ENCODE data around the gene RNF5. TPM values are rescaled to one million over a fixed set of nuclear protein-coding genes. Genes with fewer than 3 reads are reported as not detected.
"Not testable (repeated sequence)": the region's sequence is repeated elsewhere in the genome, so short reads cannot be mapped to it uniquely, and the experiment has no call there.

Gene RNF5
- total RNA-seq, 1 donor from 2014 or later = 79.9 TPM

DNA sequence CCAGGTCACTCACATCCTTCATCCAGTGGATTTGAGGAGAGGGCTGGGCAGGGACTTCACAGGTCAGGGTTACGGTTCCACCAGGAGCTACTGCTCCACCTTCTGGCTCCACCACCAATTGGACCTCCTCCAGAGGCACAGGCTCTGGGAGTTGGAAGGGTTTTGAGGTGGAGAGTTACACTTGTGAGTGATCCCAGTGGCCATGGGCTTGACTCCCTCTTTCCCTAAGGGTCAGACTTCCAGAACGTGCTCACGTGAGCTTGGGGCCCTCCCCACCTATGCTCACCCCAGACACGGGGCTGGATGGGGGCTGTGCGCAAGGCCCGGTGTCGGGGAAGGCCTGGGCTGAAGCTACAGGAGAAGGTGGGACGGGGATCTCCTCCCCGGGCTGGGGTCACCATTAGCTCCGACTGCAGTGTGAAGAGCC, 4.4 kb downstream of the RNF5 start:
- TF ChIP-seq CTCF (conservative IDR thresholded peaks at IDR 0.05; ENCODE audit: low read depth, low read length) = no peak
- no peak for DNase-seq (ENCODE audit: low read depth)
- H3K4me3 ChIP-seq (ENCODE audit: low read depth, low read length) = no peak overlapping the region

DNA sequence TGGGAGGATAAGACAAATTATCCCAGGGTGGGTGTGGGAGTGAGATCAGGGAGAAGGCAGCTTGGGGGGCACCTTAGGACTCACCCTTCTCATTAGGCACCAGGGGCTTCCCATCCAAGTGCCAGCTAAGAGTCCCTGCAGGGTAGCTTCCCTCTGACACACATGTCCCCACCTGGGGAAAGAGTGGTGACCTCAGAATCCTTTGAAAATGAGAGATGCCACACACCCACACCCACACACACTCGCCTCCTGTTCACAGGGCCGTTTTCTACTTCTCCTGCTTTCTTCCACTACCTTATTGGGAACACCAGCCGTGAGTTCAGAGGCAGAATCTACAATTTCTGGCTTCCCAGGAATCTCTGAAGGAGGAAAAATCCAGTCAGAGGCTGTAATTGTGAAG, 4.8 kb downstream of the RNF5 start:
- no peak for DNase-seq (ENCODE audit: low read depth)
- no peak for TF ChIP-seq CTCF (conservative IDR thresholded peaks at IDR 0.05; ENCODE audit: low read depth, low read length)
- no peak overlapping the region for H3K4me3 ChIP-seq (ENCODE audit: low read depth, low read length)

DNA sequence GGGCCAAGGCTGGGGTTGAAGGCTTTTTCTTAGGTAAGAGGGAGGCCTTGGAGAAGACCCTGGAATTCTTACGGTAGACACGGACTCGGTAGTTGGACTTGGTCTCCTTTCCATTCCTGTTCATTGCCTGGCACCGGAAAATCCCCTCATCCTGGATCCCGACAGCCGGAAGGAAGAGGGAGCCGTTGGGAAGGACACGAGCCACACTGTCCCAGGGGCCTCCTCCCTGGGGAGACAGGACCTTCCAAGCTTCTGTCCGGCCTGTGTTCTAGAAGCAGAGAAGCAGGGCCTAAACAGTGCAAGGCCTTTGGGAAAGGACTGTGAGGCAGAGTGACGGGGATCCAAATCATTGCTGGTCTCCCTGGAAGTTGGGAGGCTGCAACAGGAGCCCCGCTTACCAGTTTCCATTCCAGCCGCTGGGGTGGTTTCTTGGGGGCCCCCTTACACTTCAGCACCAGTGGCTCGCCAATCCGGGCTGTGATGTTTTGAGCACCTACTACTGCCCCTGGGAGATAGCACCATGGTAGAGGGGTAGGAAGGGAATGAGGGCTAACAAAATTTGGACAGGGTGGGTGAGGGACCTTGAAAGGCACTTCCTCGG, 5.4 kb downstream of the RNF5 start:
- H3K4me3 ChIP-seq (ENCODE audit: low read depth, low read length) = no peak overlapping the region
- TF ChIP-seq CTCF (conservative IDR thresholded peaks at IDR 0.05; ENCODE audit: low read depth, low read length) = no peak
- no peak for DNase-seq (ENCODE audit: low read depth)

GRCh38 chr6:32184084-32184640, 6.0 kb downstream of the RNF5 start, which contains the start of gene AGER:
Gene AGER, minus strand, starts transcription at chr6:32184253. Its CDS starts 31 bp downstream, at chr6:32184222.
- no peak for TF ChIP-seq CTCF (conservative IDR thresholded peaks at IDR 0.05; ENCODE audit: low read depth, low read length)
- no peak for DNase-seq (ENCODE audit: low read depth)
- H3K4me3 ChIP-seq (ENCODE audit: low read depth, low read length) = no peak within 1 kb of the TSS

- not testable (repeated sequence) for H3K4me3 ChIP-seq (ENCODE audit: low read depth, low read length); DNase-seq (ENCODE audit: low read depth)
Measured at GRCh38 chr6:32185681-32186131, 7.5 kb downstream of the RNF5 start.

- not testable (repeated sequence) for DNase-seq (ENCODE audit: low read depth); H3K4me3 ChIP-seq (ENCODE audit: low read depth, low read length)
Measured at GRCh38 chr6:32186151-32186840, 8.1 kb downstream of the RNF5 start.

GRCh38 chr6:32187009-32187709, 9.0 kb downstream of the RNF5 start:
- H3K4me3 ChIP-seq (ENCODE audit: low read depth, low read length) = no peak overlapping the region
- DNase-seq (ENCODE audit: low read depth) = no peak
- TF ChIP-seq CTCF (conservative IDR thresholded peaks at IDR 0.05; ENCODE audit: low read depth, low read length) = no peak

- H3K4me3 ChIP-seq (ENCODE audit: low read depth, low read length) = peak overlapping the region; percentile 82
- DNase-seq (ENCODE audit: low read depth) = not testable (repeated sequence)
Measured at GRCh38 chr6:32187725-32188380, 9.6 kb downstream of the RNF5 start.
